Spleen (tissue), 13 donors: Measurements from ENCODE around the gene MEIOC. TPM values are rescaled to one million over a fixed set of nuclear protein-coding genes. Genes with fewer than 3 reads are reported as not detected.
A peak's percentile ranks its signal among the peaks of the same experiment; 100 is the strongest.

Source experiments
- DNase-seq: peaks from one replicate; pipeline ENCODE4 v3.0.0-alpha.2; 2020
- H3K27ac ChIP-seq, 8 donors: fragments of 200-600 bp; sonication (generic) in 7 of 8; 1 replicate in 4 of 8; 2 replicates in 4 of 8; pipeline versions ENCODE4 v1.5.0 to v1.8.0; 2016 to 2021; ENCODE audit warnings: inconsistent platforms in 4 of 8, mild to moderate bottlenecking in 4 of 8, moderate library complexity in 1 of 8
- H3K27me3 ChIP-seq, 7 donors: fragments of 200-600 bp; sonication (generic) in 6 of 7; replicated peaks in 1 of 7; 1 replicate in 4 of 7; 2 replicates in 3 of 7; pipeline versions ENCODE4 v1.5.0 to v1.8.0; 2016 to 2021; ENCODE audit warnings: inconsistent platforms in 3 of 7, mild to moderate bottlenecking in 1 of 7
- H3K36me3 ChIP-seq, 6 donors: fragments of 200-600 bp; sonication (generic) in 5 of 6; 1 replicate in 4 of 6; 2 replicates in 2 of 6; pipeline versions ENCODE4 v1.5.0 to v1.8.0; 2016 to 2021; ENCODE audit warnings: inconsistent platforms in 2 of 6
- H3K4me1 ChIP-seq, 6 donors: fragments of 200-600 bp; sonication (generic) in 5 of 6; 1 replicate in 3 of 6; 2 replicates in 3 of 6; pipeline versions ENCODE4 v1.5.0 to v1.8.0; 2016 to 2021; ENCODE audit warnings: inconsistent platforms in 3 of 6
- H3K4me3 ChIP-seq, 8 donors: fragments of 200-600 bp; sonication (generic) in 7 of 8; 1 replicate in 4 of 8; 2 replicates in 4 of 8; pipeline versions ENCODE4 v1.5.0 to v1.8.0; 2016 to 2021; ENCODE audit warnings: inconsistent platforms in 4 of 8, mild to moderate bottlenecking in 4 of 8, moderate library complexity in 2 of 8
- H3K9me3 ChIP-seq, 8 donors: fragments of 200-600 bp; sonication (generic) in 7 of 8; 1 replicate in 4 of 8; 2 replicates in 4 of 8; pipeline versions ENCODE4 v1.5.0 to v1.8.0; 2016 to 2021; ENCODE audit warnings: inconsistent platforms in 4 of 8
- CTCF ChIP-seq, 11 experiments: fragments of 200-600 bp in 7 of 11; fragments of 450-650 bp in 4 of 11; sonication (generic) in 4 of 11; IDR thresholded peaks in 8 of 11; conservative IDR thresholded peaks in 3 of 11; 1 replicate in 7 of 11; 2 replicates in 4 of 11; pipeline versions ENCODE4 v1.4.0 to v1.8.0; 2016 to 2021; ENCODE audit warnings: antibody characterized with exemption in 11 of 11, inconsistent platforms in 4 of 11, mild to moderate bottlenecking in 1 of 11
- POLR2A ChIP-seq, 3 donors: fragments of 450-650 bp; IDR thresholded peaks; one replicate each; pipeline ENCODE4 v1.5.1; 2017; ENCODE audit warnings: antibody characterized with exemption in 3 of 3, mild to moderate bottlenecking in 1 of 3
- POLR2AphosphoS5 ChIP-seq, 3 donors: sonication (generic); formaldehyde crosslinking; IDR thresholded peaks; one replicate each; pipeline ENCODE4 v1.5.1; 2017; ENCODE audit warnings: antibody characterized with exemption in 3 of 3
- WGBS, 5 donors: extraction: QIAGEN DNeasy Blood & Tissue Kit in 3 of 5; methylation state at CpG; one replicate each; pipeline versions ENCODE4 v1.1.5 to v1.1.7; 2013 to 2018; 5-methylcytosine and 5-hydroxymethylcytosine counted together
- intact Hi-C: fragments of 100-400 bp; cut with DNase I; formaldehyde crosslinking; loops from one replicate; pipeline ENCODE4 v1.15.0; 2023; ENCODE audit warnings: low total_unique reads
- long read RNA-seq, 2 donors: transcript quantifications; one replicate each; lab custom pipeline, GENCODE V29; 2026
- polyA plus RNA-seq, 3 donors: library from polyadenylated mRNA; stranded (reverse); fragments of 200-250 nt; gene quantifications; one replicate each; pipeline ENCODE4 v1.2.1, GENCODE V29; 2013
- total RNA-seq, 7 donors: library from RNA; depleted of rRNA in 3 of 7; stranded (reverse); fragments of >200 nt in 3 of 7; fragmentation: NEBNext Ultra II Directional in 4 of 7; extraction: Animal tissue kit (Norgen Biotek cat#: 25700) in 4 of 7; gene quantifications; one replicate each; pipeline versions ENCODE4 v1.1.0 to v1.2.1, GENCODE V29; 2016 to 2021
- donor health status: healthy with polysubstance abuse.
- donor health status: DM: no; HTN: no; CAD: no; lungs with moderate emphysema.
- donor health status: DM: no; HTN: no; CAD: no.
- donor health status: Bipolar disorder and iron deficiency.
- donor health status: healthy.
- donor health status: DM: no; HTN: no; CAD: no.
- donor health status: DM: yes; HTN: yes; CAD: no.

The MEIOC gene
- total RNA-seq (under 1 TPM in 1 of 7 donors, not detected in 6; 0.17 TPM), polyA plus RNA-seq (under 1 TPM in 2 of 3 donors, not detected in 1; 0.04 to 0.06 TPM)
- long read RNA-seq, donor 1 = 0 reads
- long read RNA-seq, donor 2, partial matches to known transcripts = 7 of 7 reads
- long read RNA-seq, donor 2, other reads (novel, unspliced or antisense) = 0 of 7 reads

- TF ChIP-seq POLR2A (IDR thresholded peaks at IDR 0.05) (no peak), CTCF (IDR thresholded peaks at IDR 0.05 in 8 of 11, conservative IDR thresholded peaks at IDR 0.05 in 3 of 11) (no peak), POLR2AphosphoS5 (IDR thresholded peaks at IDR 0.05) (no peak)
- peak within 1 kb of the TSS in 7 of 8 donors; percentile 6 to 59 (median 33) for H3K4me3 ChIP-seq
- WGBS, 5 donors = 8 to 20% (median 11%) methylated on average over 24 to 57 of the region's 57 CpGs
- peaks cover 0 to 81% (median 34%) of the 10 kb centered on the region in 7 donors for H3K27me3 ChIP-seq
- H3K27ac ChIP-seq = no peak within 1 kb of the TSS
- peaks cover 0 to 10% (median 0%) of the 10 kb centered on the region in 8 donors for H3K9me3 ChIP-seq
- DNase-seq = no peak
- H3K4me1 ChIP-seq = peaks cover 0 to 15% (median 12%) of the 10 kb centered on the region in 6 donors
- intact Hi-C loops = no loop called here
- no peaks in the 10 kb centered on the region for H3K36me3 ChIP-seq
Measured at GRCh38 chr17:44655983-44656710, at the start of gene MEIOC. Gene MEIOC, plus strand, starts transcription at chr17:44656468. Its CDS starts 146 bp downstream, at chr17:44656614.

- Histone ChIP-seq H3K27me3 (peaks cover 0 to 29% (median 0%) of the 10 kb centered on the region in 7 donors), H3K4me1 (no peaks in the 10 kb centered on the region), H3K9me3 (no peaks in the 10 kb centered on the region), H3K36me3 (no peaks in the 10 kb centered on the region), H3K27ac (no peak overlapping the region), H3K4me3 (no peak overlapping the region)
- 92 to 98% (median 95%) methylated on average over 11 of the region's 11 CpGs for WGBS, 5 donors
- intact Hi-C loops = no loop called here
- no peak for DNase-seq
- TF ChIP-seq POLR2A (IDR thresholded peaks at IDR 0.05) (no peak), CTCF (IDR thresholded peaks at IDR 0.05 in 8 of 11, conservative IDR thresholded peaks at IDR 0.05 in 3 of 11) (no peak), POLR2AphosphoS5 (IDR thresholded peaks at IDR 0.05) (no peak)
Measured at GRCh38 chr17:44606658-44607057, 49.6 kb upstream of the MEIOC start.

GRCh38 chr17:44607836-44608690 lies 48.2 kb upstream of the MEIOC start:
- TF ChIP-seq CTCF (IDR thresholded peaks at IDR 0.05 in 8 of 11, conservative IDR thresholded peaks at IDR 0.05 in 3 of 11) = no peak
- TF ChIP-seq POLR2AphosphoS5 (IDR thresholded peaks at IDR 0.05) = no peak
- no peak for TF ChIP-seq POLR2A (IDR thresholded peaks at IDR 0.05)
- Histone ChIP-seq H3K9me3 (no peaks in the 10 kb centered on the region), H3K4me1 (no peaks in the 10 kb centered on the region), H3K4me3 (no peak overlapping the region), H3K36me3 (no peaks in the 10 kb centered on the region), H3K27ac (no peak overlapping the region), H3K27me3 (peaks cover 0 to 28% (median 0%) of the 10 kb centered on the region in 7 donors)
- 67 to 81% (median 72%) methylated on average over 8 to 10 of the region's 10 CpGs for WGBS, 5 donors
- DNase-seq = no peak
- intact Hi-C loops = no loop called here
